Transverse colon (tissue), 4 donors: ENCODE results near the gene CDK11B. TPM values are rescaled to one million over a fixed set of nuclear protein-coding genes. Genes with fewer than 3 reads are reported as not detected.

Source experiments
- DNase-seq: peaks from one replicate; pipeline ENCODE4 v3.0.0-alpha.2; 2019
- H3K27ac ChIP-seq, 4 donors: fragments of 200-600 bp; sonication (generic); 2 replicates each; pipeline ENCODE4 v1.5.1; 2016 to 2018; ENCODE audit warnings: inconsistent platforms in 4 of 4
- H3K27me3 ChIP-seq: fragments of 200-600 bp; sonication (generic); 2 replicates; pipeline ENCODE4 v1.5.1; 2017; ENCODE audit warnings: inconsistent platforms
- H3K36me3 ChIP-seq, 4 donors: fragments of 200-600 bp; sonication (generic); 2 replicates each; pipeline ENCODE4 v1.5.1; 2017 to 2019; ENCODE audit warnings: inconsistent platforms in 4 of 4
- H3K4me1 ChIP-seq, 4 donors: fragments of 200-600 bp; sonication (generic); 2 replicates each; pipeline ENCODE4 v1.5.1; 2017 to 2020; ENCODE audit warnings: inconsistent platforms in 4 of 4
- H3K4me3 ChIP-seq, 4 donors: fragments of 200-600 bp; sonication (generic); 1 replicate in 1 of 4; 2 replicates in 3 of 4; pipeline versions ENCODE4 v1.5.1 to v1.6.1; 2017 to 2019; ENCODE audit warnings: inconsistent platforms in 4 of 4
- H3K9me3 ChIP-seq, 2 donors: fragments of 200-600 bp; sonication (generic); 2 replicates each; pipeline ENCODE4 v1.5.1; 2017 to 2019; ENCODE audit warnings: inconsistent platforms in 2 of 2
- CTCF ChIP-seq, 5 experiments: fragments of 200-600 bp in 3 of 5; fragments of 450-650 bp in 2 of 5; sonication (generic) in 3 of 5; IDR thresholded peaks; 1 replicate in 2 of 5; 2 replicates in 3 of 5; pipeline ENCODE4 v1.5.1; 2016 to 2017; ENCODE audit warnings: antibody characterized with exemption in 5 of 5, inconsistent platforms in 3 of 5, mild to moderate bottlenecking in 2 of 5, moderate library complexity in 1 of 5
- EP300 ChIP-seq: sonication (generic); formaldehyde crosslinking; IDR thresholded peaks from one replicate; pipeline ENCODE4 v1.6.1; 2017; ENCODE audit warnings: antibody characterized with exemption, low read depth
- POLR2A ChIP-seq: fragments of 450-650 bp; IDR thresholded peaks from one replicate; pipeline ENCODE4 v1.6.1; 2016; ENCODE audit warnings: antibody characterized with exemption, mild to moderate bottlenecking, moderate library complexity
- POLR2AphosphoS5 ChIP-seq, 3 donors: sonication (generic); formaldehyde crosslinking; IDR thresholded peaks; one replicate each; pipeline ENCODE4 v1.6.1; 2016; ENCODE audit warnings: antibody characterized with exemption in 3 of 3
- WGBS, 2 donors: methylation state at CpG; one replicate each; pipeline ENCODE4 v1.1.5; 2018; ENCODE audit warnings: low coverage in 1 of 2; 5-methylcytosine and 5-hydroxymethylcytosine counted together
- in situ Hi-C, 4 donors: fragments of 200-750 bp; cut with MboI; loops; one replicate each; pipeline versions ENCODE4 v1.15.0 to v1.15.1; 2017; ENCODE audit warnings: low sequenced_read_pairs in 3 of 4, low pct_ligation_motif_present in 1 of 4, low pct_unique_long_range_greater_than_20kb in 1 of 4
- intact Hi-C: fragments of 100-400 bp; cut with DNase I; formaldehyde crosslinking; loops from one replicate; pipeline ENCODE4 v1.15.1; 2023; ENCODE audit warnings: low total_unique reads
- total RNA-seq, 4 donors: library from RNA; depleted of rRNA; stranded (reverse); fragments of >200 nt; gene quantifications; one replicate each; pipeline ENCODE4 v1.1.0, GENCODE V29; 2016

CDK11B gene
- total RNA-seq, 4 donors from 2014 or later, result 28.4 to 183 (median 60.5) TPM

GRCh38 chr1:1628754-1629429 lies 29.9 kb downstream of the CDK11B start:
- Histone ChIP-seq H3K36me3 (no peaks in the 10 kb centered on the region), H3K27me3 (peaks cover 29% of the 10 kb centered on the region), H3K4me3 (peak overlapping the region in 2 of 4 donors; percentile 24 to 25), H3K4me1 (peaks cover 6 to 29% (median 27%) of the 10 kb centered on the region in 4 donors), H3K9me3 (no peaks in the 10 kb centered on the region), H3K27ac (peak overlapping the region; percentile 33 to 85 (median 62))
- no peak for DNase-seq
- TF ChIP-seq POLR2AphosphoS5 (IDR thresholded peaks at IDR 0.05) (no peak), CTCF (IDR thresholded peaks at IDR 0.05) (no peak), EP300 (no peak)
- in situ Hi-C loops (no loop called here), intact Hi-C loops (no loop called here)
- 77% methylated on average over 35 of the region's 53 CpGs; no CpG with 5 or more reads in 1 of the 2 donors for WGBS, 2 donors

- Histone ChIP-seq H3K4me3 (peak overlapping the region in 1 of 4 donors; percentile 0), H3K4me1 (peaks cover 6 to 29% (median 27%) of the 10 kb centered on the region in 4 donors), H3K27me3 (peaks cover 29% of the 10 kb centered on the region), H3K9me3 (no peaks in the 10 kb centered on the region), H3K36me3 (no peaks in the 10 kb centered on the region), H3K27ac (peak overlapping the region in 3 of 4 donors; percentile 58 to 85 (median 64))
- WGBS, 2 donors, result 92% methylated on average over 42 of the region's 53 CpGs; no CpG with 5 or more reads in 1 of the 2 donors
- TF ChIP-seq EP300 (no peak), POLR2AphosphoS5 (IDR thresholded peaks at IDR 0.05) (no peak), POLR2A (no peak), CTCF (IDR thresholded peaks at IDR 0.05) (no peak)
- intact Hi-C loops (no loop called here), in situ Hi-C loops (no loop called here)
- no peak for DNase-seq
Observed at GRCh38 chr1:1627829-1628753, 30.7 kb downstream of the CDK11B start.

- in situ Hi-C loops (no loop called here), intact Hi-C loops (no loop called here)
- peak; percentile 38 to 87 (median 82) for TF ChIP-seq POLR2AphosphoS5 (IDR thresholded peaks at IDR 0.05)
- peak; percentile 69 for TF ChIP-seq POLR2A
- TF ChIP-seq CTCF (IDR thresholded peaks at IDR 0.05), result no peak
- TF ChIP-seq EP300, result no peak
- Histone ChIP-seq H3K9me3 (no peaks in the 10 kb centered on the region), H3K27ac (peak overlapping the region; percentile 44 to 79 (median 73)), H3K4me3 (peak overlapping the region in 1 of 4 donors; percentile 0), H3K36me3 (no peaks in the 10 kb centered on the region), H3K4me1 (peaks cover 6 to 29% (median 27%) of the 10 kb centered on the region in 4 donors), H3K27me3 (peaks cover 29% of the 10 kb centered on the region)
- WGBS, 2 donors, result 39% methylated on average over 29 of the region's 37 CpGs; no CpG with 5 or more reads in 1 of the 2 donors
- DNase-seq, result peak; percentile 88
Observed at GRCh38 chr1:1627261-1627828, 31.5 kb downstream of the CDK11B start.
